ENCODE data around the gene TAS1R1. TPM values are rescaled to one million over a fixed set of nuclear protein-coding genes. Genes with fewer than 3 reads are reported as not detected.

TAS1R1 gene
- total and polyA plus RNA-seq, 9 of the 15 experiments (the other 6 are each of a cell fraction or from before 2014, with no cell fraction given), result 0.06 TPM; not detected in 8

DNA sequence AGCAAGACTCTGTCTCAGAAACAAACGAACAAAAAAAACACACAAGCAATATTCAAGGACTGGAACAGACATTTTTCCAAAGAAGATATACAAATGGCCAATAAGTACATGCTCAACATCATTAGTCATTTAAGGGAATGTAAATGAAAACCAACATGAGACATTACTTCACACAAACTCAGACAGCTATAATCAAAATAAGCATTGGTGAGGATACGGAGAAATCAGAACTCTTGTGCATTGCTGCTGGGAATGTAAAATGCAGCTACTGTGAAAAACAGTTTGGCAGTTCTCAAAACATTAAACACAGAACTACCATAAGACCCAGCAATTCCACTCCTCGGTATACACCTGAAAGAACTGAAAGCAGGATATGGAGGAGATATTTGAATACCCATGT is 16.2 kb upstream of the TAS1R1 start:
- no peak overlapping the region for H3K4me3 ChIP-seq
- no peak overlapping the region for H3K27ac ChIP-seq (ENCODE audit: extremely low read depth, low read depth, low read length)
- no peaks in the 10 kb centered on the region for H4K20me1 ChIP-seq (replicated peaks; ENCODE audit: control insufficient read depth, insufficient read depth, low read length)
- POLR2A ChIA-PET, result interaction anchor here (0.6 to 5.5 kb wide), 5 partner anchors 10 to 113 kb away, joined by 3 to 48 read pairs (median 8); no protein-coding TSS in a partner anchor
- H3K4me2 ChIP-seq (ENCODE audit: insufficient read depth, low read length), result no peak overlapping the region
- intact Hi-C loops (cut with micrococcal nuclease) (no loop called here), in situ Hi-C loops (cut with MboI) (no loop called here)
- H2AFZ ChIP-seq (ENCODE audit: low read depth, low read length), result no peak overlapping the region
- no peaks in the 10 kb centered on the region for H3K9me1 ChIP-seq (ENCODE audit: control insufficient read depth, insufficient read depth, low read length)
- DNase-seq (ENCODE audit: extremely low read depth in 1 of 4, low spot score in 3 of 4), result no peak
- H3K36me3 ChIP-seq (ENCODE audit: control insufficient read depth, insufficient read depth, low read length), result peaks cover 87% of the 10 kb centered on the region
- 53% methylated on average over 3 of the region's 3 CpGs for WGBS (ENCODE audit: insufficient coverage, low coverage, missing lambda C conversion rate)
- H3K4me1 ChIP-seq (replicated peaks in 1 of 2; ENCODE audit: control insufficient read depth in 2 of 2, insufficient read depth in 2 of 2, low read length in 2 of 2), result no peaks in the 10 kb centered on the region
- no peak for ATAC-seq
- CTCF ChIA-PET (ENCODE audit: low intra/inter-chr PET ratio), result no interaction called here
- H3K27me3 ChIP-seq (ENCODE audit: control insufficient read depth in 2 of 2, insufficient read depth in 2 of 2, low read length in 2 of 2), result no peaks in the 10 kb centered on the region
- BruUV-seq (replicated peaks), result no TSS peak
- FAIRE-seq, result no peak
- H3K9ac ChIP-seq (ENCODE audit: insufficient read depth in 1 of 2, low read depth in 2 of 2, low read length in 2 of 2), result no peak overlapping the region
- peaks cover 14% of the 10 kb centered on the region; the same call in 2 of the 3 replicates for H3K79me2 ChIP-seq (ENCODE audit: control insufficient read depth, insufficient read depth, low read length)
- no peaks in the 10 kb centered on the region for H3K9me3 ChIP-seq (replicated peaks; ENCODE audit: control insufficient read depth, insufficient read depth, low read depth, low read length)
- TF ChIP-seq MAFG (tag; conservative IDR thresholded peaks at IDR 0.05) (no peak), U2AF1 (optimal IDR thresholded peaks at IDR 0.05; ENCODE audit: low read depth, low read length) (no peak)
- TF ChIP-seq, protein P1, sequence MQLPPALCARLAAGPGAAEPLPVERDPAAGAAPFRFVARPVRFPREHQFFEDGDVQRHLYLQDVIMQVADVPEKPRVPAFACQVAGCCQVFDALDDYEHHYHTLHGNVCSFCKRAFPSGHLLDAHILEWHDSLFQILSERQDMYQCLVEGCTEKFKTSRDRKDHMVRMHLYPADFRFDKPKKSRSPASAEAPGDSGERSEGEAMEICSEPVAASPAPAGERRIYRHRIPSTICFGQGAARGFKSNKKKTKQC (CRISPR knock-in tag; IDR thresholded peaks at IDR 0.05), result no peak

DNA sequence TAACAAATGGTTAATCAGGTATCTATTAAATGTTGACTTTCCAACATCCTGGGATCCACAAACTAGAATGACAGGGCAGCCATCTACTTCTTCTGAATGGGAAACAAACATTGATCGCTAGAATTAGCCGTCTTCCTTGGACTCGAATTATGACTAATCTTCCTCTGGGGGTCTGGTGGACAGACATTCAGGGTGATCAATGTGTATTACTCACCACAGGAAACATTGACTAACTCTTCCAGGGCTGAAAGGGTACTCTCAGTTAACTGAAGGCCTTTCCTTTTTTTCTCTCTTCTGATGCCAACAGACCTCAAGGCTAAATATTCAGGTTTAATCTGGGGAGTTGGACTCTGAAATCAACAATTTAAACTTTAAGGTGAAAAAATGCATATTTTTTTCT is 10.3 kb upstream of the TAS1R1 start:
- no peak for DNase-seq (ENCODE audit: extremely low read depth in 1 of 4, low spot score in 3 of 4)
- WGBS (ENCODE audit: insufficient coverage, low coverage, missing lambda C conversion rate), result 95% methylated on average over 3 of the region's 3 CpGs
- TF ChIP-seq POLR2G (IDR thresholded peaks at IDR 0.05; ENCODE audit: low read depth, low read length), result no peak
- TF ChIP-seq TRIM28 (IDR thresholded peaks at IDR 0.05), result no peak
- TF ChIP-seq, protein P2, sequence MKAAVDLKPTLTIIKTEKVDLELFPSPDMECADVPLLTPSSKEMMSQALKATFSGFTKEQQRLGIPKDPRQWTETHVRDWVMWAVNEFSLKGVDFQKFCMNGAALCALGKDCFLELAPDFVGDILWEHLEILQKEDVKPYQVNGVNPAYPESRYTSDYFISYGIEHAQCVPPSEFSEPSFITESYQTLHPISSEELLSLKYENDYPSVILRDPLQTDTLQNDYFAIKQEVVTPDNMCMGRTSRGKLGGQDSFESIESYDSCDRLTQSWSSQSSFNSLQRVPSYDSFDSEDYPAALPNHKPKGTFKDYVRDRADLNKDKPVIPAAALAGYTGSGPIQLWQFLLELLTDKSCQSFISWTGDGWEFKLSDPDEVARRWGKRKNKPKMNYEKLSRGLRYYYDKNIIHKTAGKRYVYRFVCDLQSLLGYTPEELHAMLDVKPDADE (conservative IDR thresholded peaks at IDR 0.05; ENCODE audit: control insufficient read depth, low read depth, low read length), result no peak
- TF ChIP-seq ARNT (IDR thresholded peaks at IDR 0.05), result no peak
- no peak for TF ChIP-seq KLF1 (tag; IDR thresholded peaks at IDR 0.05)
- TF ChIP-seq, protein P3, sequence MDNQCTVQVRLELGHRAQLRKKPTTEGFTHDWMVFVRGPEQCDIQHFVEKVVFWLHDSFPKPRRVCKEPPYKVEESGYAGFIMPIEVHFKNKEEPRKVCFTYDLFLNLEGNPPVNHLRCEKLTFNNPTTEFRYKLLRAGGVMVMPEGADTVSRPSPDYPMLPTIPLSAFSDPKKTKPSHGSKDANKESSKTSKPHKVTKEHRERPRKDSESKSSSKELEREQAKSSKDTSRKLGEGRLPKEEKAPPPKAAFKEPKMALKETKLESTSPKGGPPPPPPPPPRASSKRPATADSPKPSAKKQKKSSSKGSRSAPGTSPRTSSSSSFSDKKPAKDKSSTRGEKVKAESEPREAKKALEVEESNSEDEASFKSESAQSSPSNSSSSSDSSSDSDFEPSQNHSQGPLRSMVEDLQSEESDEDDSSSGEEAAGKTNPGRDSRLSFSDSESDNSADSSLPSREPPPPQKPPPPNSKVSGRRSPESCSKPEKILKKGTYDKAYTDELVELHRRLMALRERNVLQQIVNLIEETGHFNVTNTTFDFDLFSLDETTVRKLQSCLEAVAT (IDR thresholded peaks at IDR 0.05), result no peak
- TF ChIP-seq BRCA1 (IDR thresholded peaks at IDR 0.05), result no peak
- TF ChIP-seq BRCA1 (CRISPR knock-in tag; IDR thresholded peaks at IDR 0.05), result no peak
- no peak for TF ChIP-seq CC2D1A (IDR thresholded peaks at IDR 0.05)
- no peak for TF ChIP-seq ZNF324 (CRISPR knock-in tag; IDR thresholded peaks at IDR 0.05)
- TF ChIP-seq ZNF584 (CRISPR knock-in tag; IDR thresholded peaks at IDR 0.05; ENCODE audit: low read depth), result no peak

More for the DNA sequence above, 10.3 kb upstream of the TAS1R1 start:
- no peaks in the 10 kb centered on the region for H3K9me3 ChIP-seq (replicated peaks; ENCODE audit: control insufficient read depth, insufficient read depth, low read depth, low read length)
- H3K4me2 ChIP-seq (ENCODE audit: insufficient read depth, low read length), result no peak overlapping the region
- ChIA-PET POLR2A (no interaction called here), CTCF (ENCODE audit: low intra/inter-chr PET ratio) (no interaction called here)
- peaks cover 5% of the 10 kb centered on the region; the same call in 1 of the 3 replicates for H3K79me2 ChIP-seq (ENCODE audit: control insufficient read depth, insufficient read depth, low read length)
- BruUV-seq (replicated peaks), result no TSS peak
- intact Hi-C loops (cut with micrococcal nuclease), result no loop called here
- no peak overlapping the region for H3K9ac ChIP-seq (ENCODE audit: insufficient read depth in 1 of 2, low read depth in 2 of 2, low read length in 2 of 2)
- H3K9me1 ChIP-seq (ENCODE audit: control insufficient read depth, insufficient read depth, low read length), result no peaks in the 10 kb centered on the region
- H4K20me1 ChIP-seq (replicated peaks; ENCODE audit: control insufficient read depth, insufficient read depth, low read length), result 0 out of 2 replicates have a peak, but pooled peaks cover 6% of the 10 kb centered on the region
- no peak overlapping the region for H3K27ac ChIP-seq (ENCODE audit: extremely low read depth, low read depth, low read length)
- FAIRE-seq (no peak), ATAC-seq (no peak)
- H3K4me3 ChIP-seq, result no peak overlapping the region
- in situ Hi-C loops (cut with MboI), result no loop called here
- H3K27me3 ChIP-seq (ENCODE audit: control insufficient read depth in 2 of 2, insufficient read depth in 2 of 2, low read length in 2 of 2), result no peaks in the 10 kb centered on the region
- H3K4me1 ChIP-seq (replicated peaks in 1 of 2; ENCODE audit: control insufficient read depth in 2 of 2, insufficient read depth in 2 of 2, low read length in 2 of 2), result no peaks in the 10 kb centered on the region
- peaks cover 93% of the 10 kb centered on the region for H3K36me3 ChIP-seq (ENCODE audit: control insufficient read depth, insufficient read depth, low read length)
- H2AFZ ChIP-seq (ENCODE audit: low read depth, low read length), result no peak overlapping the region
